Activated CD4-positive, alpha-beta T cell treated with anti-CD3 and anti-CD28 coated beads, Interleukin-2, amount 10 ng/mL, durations not matched to agents 7 days and 5 days (primary cell): Measurements from ENCODE around the gene PCBD2. TPM values are rescaled to one million over a fixed set of nuclear protein-coding genes. Genes with fewer than 3 reads are reported as not detected.

Experiments
- microRNA-seq: library from miRNA; unstranded; fragments of <30 nt; microRNA quantifications from one replicate; pipeline ENCODE4 v1.2.0, GENCODE V29; 2021; ENCODE audit warnings: borderline microRNAs expressed, borderline replicate concordance
- total RNA-seq, 2 experiments: library from RNA; stranded (reverse); gene quantifications; one replicate each; pipeline ENCODE4 v1.2.3, GENCODE V29; 2021

Gene PCBD2
- total RNA-seq, 2 experiments from 2014 or later, result 15.4 to 15.7 TPM

Small RNA genes lying within 50 kb of the gene (microRNA-seq; reads per million reads assigned to microRNA genes)
- not detected for gene MIR4461

Other genes starting within 250 kb of the PCBD2 start
- gene CAMLG, start 166.6 kb upstream of the PCBD2 start, total RNA-seq, result 10 to 100 TPM; 20.6 to 24.1 TPM
- gene DDX46, start 146.4 kb upstream of the PCBD2 start, total RNA-seq, result 10 to 100 TPM; 70.0 to 73.6 TPM
- gene C5orf24, start 59.2 kb upstream of the PCBD2 start, total RNA-seq, result 10 to 100 TPM; 30.1 to 33.0 TPM
- gene TXNDC15, start 30.8 kb upstream of the PCBD2 start, total RNA-seq, result 10 to 100 TPM; 40.6 to 50.0 TPM
- gene CATSPER3, start 62.8 kb downstream of the PCBD2 start, total RNA-seq, result 1 to 10 TPM; 1.2 to 1.4 TPM
- gene PITX1, start 129.1 kb downstream of the PCBD2 start, total RNA-seq, result not detected